C1 segment of cervical spinal cord (tissue), 14 donors: ENCODE measurements around the gene DCT.

Experiments
- DNase-seq, 14 donors: peaks; one replicate each; lab custom pipeline; 2025; lab: John Stamatoyannopoulos, UW

DCT gene

GRCh38 chr13:94454334-94454733, 25.1 kb downstream of the DCT start:
- no peak for DNase-seq

GRCh38 chr13:94444826-94445225, 34.7 kb downstream of the DCT start:
- DNase-seq, result no peak

- DNase-seq, result peak in 2 of 14 donors; percentile 4 to 19
Measured at GRCh38 chr13:94435604-94436226, 43.8 kb downstream of the DCT start.

GRCh38 chr13:94433055-94433961, 46.2 kb downstream of the DCT start:
- peak in 1 of 14 donors; percentile 4 for DNase-seq

- DNase-seq, result no peak
Measured at GRCh38 chr13:94431987-94432386, 47.5 kb downstream of the DCT start.

GRCh38 chr13:94431574-94431973, 47.9 kb downstream of the DCT start:
- DNase-seq, result no peak

GRCh38 chr13:94427313-94427953, 52.0 kb downstream of the DCT start:
- DNase-seq, result no peak

GRCh38 chr13:94419925-94420305, 59.6 kb downstream of the DCT start:
- no peak for DNase-seq

- DNase-seq, result no peak
Measured at GRCh38 chr13:94419304-94419924, 60.1 kb downstream of the DCT start.

GRCh38 chr13:94417294-94417693, 62.2 kb downstream of the DCT start:
- DNase-seq, result no peak

GRCh38 chr13:94416454-94417080, 62.9 kb downstream of the DCT start:
- no peak for DNase-seq

- DNase-seq, result no peak
Measured at GRCh38 chr13:94415500-94416237, 63.8 kb downstream of the DCT start.

- no peak for DNase-seq
Measured at GRCh38 chr13:94414708-94415107, 64.8 kb downstream of the DCT start.

GRCh38 chr13:94414141-94414540, 65.3 kb downstream of the DCT start:
- DNase-seq, result no peak

- no peak for DNase-seq
Measured at GRCh38 chr13:94413598-94413944, 65.9 kb downstream of the DCT start.

- DNase-seq, result no peak
Measured at GRCh38 chr13:94412870-94413597, 66.4 kb downstream of the DCT start.

- DNase-seq, result no peak
Measured at GRCh38 chr13:94411747-94412146, 67.7 kb downstream of the DCT start.

GRCh38 chr13:94408314-94409036, 71.0 kb downstream of the DCT start:
- DNase-seq, result no peak

- no peak for DNase-seq
Measured at GRCh38 chr13:94400874-94401273, 78.6 kb downstream of the DCT start.

- DNase-seq, result no peak
Measured at GRCh38 chr13:94399812-94400211, 79.7 kb downstream of the DCT start.
